Measurements from ENCODE around the gene BAG2.

Gene BAG2

DNA sequence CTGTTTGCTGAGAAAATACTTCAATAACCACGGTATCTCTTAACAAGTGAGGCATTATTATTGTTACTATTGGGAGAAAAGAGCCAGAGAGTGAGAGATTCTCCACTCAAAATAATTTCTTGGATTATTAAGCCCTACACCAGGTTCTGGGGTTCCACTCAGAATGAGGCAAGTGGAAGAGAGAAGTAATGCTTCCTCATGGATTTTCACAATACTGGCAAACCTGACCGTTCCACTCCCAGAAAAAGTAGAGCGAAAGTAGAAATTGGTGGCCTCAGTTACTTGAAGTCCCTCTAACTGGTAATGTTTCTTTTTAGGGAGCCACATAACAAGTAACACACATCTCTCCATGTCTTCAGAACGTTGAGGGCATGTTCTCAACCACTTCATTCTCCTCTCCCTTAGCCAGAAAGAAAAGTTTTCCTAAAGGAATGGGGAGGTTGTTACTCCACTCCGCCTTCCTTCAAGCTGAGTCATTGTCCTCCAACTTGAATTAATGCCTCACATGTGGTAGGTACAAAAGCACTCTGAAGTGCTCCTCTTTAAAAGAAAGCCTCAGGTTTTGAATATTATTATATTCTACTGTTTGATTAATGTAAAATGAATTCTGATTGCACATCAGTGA is 1.9 kb downstream of the BAG2 start:
- no peak for DNase-seq (ENCODE audit: low spot score)

DNA sequence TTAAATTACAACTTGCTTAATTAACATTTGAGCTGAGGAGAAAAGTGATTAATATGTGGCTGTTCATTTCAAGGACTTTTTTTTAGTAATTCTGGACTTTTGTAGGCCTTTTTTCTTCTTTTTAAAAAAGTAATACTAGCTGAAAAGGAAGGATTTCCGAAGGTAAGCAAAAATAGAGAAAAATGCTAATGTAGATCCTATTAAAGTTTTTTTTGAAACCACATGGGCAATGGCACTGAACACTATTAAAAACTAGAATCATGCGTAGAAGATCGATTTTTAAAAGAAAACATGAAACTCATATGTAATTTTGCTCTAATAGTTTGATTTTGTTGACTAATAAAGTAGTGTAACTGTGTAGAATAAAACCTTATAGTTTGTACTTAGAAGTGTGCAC is 2.4 kb downstream of the BAG2 start:
- no peak for DNase-seq (ENCODE audit: low spot score)

DNA sequence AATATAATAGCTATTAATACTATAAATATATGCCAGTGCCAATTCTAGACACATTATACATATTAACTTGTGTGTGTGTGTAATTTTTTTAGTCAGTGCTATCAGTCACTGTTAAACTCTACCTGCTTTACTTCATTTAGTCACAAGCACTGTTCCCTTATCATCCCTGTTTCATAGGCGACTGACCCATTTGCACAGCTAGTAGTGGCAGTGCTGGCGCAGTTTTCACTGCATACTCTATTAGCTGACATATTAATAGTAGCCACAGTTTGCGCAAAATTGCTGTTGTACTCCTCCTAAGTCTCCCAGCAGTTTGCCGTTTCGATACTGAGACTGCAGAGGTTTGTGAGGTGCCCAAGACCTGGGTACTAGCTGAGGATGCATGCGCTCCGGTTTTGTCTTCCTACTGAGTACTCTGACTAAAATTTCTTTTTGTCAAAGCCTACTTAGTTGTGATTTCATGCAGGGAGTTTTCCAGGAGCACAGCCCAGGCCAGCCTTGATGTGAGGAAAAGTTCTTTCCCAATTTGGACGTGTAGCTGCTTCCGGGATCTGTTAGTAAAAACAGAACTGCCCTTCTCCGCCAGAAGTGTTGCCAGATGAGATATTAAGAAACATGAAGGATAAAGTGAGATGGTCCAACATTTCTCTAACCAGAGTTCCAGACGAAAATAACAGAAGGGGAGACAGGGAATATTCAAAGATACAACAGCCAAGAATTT is 5.6 kb downstream of the BAG2 start:
- no peak for DNase-seq (ENCODE audit: low spot score)

DNA sequence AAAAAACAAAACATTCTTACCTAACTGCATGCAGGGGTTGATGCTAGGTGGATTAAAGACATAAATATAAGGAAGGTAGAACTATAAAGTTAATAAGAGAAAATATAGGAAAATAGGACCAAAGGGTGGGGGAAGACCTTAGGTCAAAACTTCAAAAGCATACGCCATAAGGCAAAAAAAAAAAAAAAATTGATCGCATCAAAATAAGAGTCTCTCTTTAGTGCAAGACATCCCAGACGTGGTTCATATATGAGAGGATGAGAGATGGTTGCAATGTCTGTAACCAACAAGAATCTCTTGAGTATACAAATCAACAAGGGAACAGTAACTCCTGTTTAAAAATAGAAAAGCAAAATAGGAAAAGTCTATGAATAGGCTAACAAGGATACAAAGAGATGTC is 8.5 kb downstream of the BAG2 start:
- DNase-seq (ENCODE audit: low spot score): no peak

DNA sequence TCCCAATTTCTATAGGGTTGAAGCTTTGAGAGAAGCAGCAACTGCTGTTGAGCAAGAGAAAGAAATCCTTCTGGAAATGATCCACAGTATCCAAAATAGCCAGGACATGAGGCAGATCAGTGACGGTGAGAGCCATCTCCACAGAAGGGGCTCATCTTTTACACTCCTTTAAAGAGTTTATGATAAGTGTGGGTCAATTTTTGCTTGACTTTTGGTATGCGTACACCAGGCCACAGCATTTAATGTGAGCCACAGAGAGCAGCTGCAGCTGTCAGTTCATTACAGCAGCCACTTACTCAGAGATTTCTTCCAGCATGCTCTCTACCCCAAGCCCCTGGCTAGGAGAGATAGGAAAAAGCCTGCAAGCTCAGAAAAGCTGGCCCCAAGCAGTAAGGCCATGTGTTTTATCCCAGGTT is 9.9 kb downstream of the BAG2 start:
- DNase-seq (ENCODE audit: low spot score): no peak

DNA sequence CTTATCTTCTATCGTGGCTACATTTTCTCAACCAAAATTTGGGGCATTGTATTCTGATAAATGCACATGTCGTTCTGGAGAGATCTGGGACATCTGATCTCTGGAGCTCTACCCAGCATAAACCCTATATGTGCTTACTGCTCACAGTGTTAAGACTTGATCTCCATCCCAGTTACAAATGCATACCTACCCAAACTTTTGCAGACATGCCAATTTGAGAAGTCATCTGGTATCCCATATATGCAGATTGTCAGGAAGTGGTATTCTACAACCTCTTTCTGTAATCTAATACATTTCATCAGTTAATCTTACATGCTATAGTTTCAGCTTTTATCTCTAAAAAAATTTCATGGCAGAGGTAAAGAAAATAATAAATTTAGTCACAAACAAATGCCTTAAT is 11.2 kb downstream of the BAG2 start:
- no peak for DNase-seq (ENCODE audit: low spot score)

DNA sequence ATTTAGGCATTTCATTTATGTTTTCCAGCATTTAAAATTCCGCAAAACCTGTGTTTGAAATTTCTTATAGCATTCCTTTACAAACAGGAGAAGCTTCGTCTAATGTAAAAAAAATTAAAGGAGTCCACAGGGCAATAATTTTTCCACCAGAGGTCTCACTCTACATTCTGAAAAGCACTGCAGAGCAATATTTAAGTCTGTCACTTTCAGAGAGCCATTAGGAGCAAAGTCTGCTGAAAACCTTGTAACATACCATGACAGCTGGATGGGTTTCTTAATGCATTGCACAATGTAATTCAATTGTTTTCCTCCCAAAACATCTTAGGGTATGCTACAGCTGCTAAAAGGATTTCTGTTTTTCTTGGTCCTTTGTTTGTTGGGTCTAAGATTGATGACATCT is 18.0 kb downstream of the BAG2 start:
- DNase-seq (ENCODE audit: low spot score): no peak

DNA sequence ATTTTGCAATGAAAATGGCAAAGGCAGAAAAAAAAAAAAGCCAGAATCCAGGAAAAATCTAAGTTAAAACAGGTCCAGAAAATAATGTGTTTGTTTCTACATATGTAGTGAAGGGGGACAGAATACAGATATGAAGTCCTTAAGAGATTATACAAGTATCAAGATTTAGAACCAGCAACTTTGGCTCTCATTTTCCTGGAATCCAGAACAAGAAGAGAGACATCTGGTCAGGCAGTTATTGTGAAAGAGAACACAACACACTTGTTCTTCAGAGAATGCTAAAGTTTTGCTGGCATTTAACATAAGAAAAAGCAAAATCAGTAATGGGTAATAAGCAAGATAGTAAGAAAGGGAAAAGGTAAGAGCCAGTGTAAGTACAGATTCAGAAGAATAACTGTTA is 21.1 kb downstream of the BAG2 start:
- DNase-seq (ENCODE audit: low spot score): no peak

DNA sequence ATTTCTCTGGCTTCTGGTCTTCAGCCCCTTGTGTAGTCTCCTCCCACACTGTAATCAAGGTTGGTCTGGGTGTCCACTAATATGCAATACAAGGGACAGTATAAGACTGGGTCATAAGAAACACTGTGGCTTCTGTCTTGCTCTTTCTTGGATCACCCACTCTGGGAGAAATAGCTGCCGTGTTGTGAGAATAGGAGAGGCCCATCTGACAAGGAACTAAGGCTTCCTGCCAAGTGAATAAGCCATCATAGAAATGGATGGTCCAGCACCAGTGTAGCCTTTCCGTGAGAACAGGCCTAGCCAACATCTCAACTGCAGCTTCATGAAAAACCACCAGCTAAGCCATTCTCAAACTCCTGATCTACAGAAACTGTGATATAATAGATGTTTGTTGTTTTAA is 23.3 kb downstream of the BAG2 start:
- DNase-seq (ENCODE audit: low spot score): no peak

DNA sequence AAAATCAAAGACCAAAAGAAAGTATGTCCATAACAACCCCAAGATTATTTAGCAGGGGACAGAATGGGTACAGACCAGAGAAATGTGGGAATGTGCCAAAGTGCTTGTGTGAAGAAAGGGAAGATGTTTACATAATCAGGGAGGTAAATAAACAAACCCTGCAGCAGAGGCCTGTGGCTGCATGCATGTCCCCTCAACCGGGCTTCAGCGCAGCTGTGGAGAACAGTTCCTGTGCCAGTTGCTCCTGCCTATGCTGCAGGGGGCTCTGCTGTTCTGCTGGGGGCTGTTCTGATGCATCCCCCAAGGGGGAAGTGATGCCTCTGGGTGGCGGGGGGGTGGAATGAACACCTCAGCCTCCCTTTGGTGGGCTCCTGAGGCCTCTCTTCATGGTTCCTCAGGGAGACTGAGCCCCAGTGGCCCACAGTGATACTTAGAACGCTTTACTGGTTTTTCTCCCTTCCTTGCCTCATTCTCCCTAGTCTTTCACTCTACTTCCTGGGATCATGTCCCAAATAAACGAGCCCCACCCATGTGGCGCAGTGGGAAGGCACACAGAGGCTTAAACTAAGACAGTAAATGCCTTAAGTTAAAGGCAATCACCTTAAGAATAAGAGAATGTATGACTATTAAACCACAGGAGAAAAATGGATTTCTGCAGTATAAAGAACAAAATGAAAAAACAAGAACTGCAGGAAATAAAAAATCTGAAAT is 27.0 kb downstream of the BAG2 start:
- DNase-seq (ENCODE audit: low spot score): no peak

DNA sequence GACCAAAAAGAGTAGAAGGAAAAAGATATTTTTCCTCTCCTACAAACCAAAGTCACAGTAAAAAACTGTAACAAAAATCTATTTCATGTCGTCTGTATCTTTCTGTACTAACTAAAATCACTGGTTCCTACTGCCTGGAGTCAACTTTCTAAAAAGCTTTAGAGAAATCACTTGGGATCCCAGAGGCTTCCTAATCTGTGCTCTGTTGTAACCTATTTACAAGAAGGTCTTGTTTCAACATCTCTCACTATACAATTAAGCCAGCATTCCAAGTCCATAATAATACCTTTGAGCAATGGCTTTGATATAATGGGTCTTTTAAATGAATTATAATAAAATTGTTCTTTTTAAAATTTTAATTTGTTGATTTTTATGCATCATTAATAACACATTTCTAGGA is 29.6 kb downstream of the BAG2 start:
- DNase-seq (ENCODE audit: low spot score): no peak

DNA sequence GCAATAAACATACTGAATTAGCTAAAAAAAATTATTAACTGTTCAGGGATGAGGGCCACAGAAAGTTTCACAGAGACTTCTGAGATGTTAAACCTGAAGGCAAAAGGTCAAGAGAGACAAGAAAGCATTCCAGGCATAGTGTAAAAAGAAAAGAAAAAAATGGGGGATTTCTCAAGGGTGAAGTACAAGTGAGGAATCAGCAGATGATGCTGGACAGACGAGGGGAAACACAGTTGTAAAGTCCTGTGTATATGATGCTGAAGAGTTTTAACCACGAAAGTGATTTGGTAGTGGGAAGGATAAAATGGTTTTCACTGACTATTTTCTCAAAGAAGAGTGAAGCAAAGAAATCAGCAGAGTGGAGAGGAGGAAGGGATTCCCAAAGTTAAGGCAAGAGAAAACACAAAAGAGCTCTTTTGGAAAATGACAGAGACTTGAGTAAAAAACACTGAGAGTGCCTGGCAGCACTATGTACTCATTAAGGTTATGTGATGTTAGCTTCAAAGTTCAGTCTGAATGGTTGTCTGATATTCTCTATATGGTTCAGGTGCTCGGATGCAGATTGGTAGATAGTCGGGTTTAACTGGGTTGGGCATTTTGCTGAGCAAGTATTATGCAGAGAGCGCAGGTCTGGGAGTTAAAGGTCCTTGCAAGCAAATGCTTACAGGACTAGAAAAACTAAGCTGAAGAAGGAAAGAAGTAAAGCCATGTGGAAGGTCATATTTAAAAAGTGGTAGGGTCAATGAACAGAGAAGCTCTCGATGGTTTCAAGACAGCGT is 33.6 kb downstream of the BAG2 start:
- no peak for DNase-seq (ENCODE audit: low spot score)

DNA sequence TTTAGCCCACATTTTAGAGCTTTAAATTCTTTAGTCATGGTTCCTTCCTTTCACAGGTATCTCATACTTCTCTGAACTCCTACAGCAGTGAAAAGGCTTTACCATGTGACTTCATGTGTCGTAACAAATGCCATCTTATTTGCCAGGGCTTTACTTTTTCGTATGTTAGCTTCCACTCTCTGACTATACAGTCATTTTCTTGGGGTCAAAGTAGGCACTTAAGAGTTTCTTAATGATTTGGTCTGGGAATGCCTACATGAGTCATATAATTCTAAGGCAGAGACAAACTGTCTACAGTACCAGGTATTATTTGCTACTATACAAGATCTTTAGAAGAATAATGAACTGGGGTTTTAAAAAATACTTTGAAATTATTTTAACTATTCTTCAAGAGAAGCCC is 35.0 kb downstream of the BAG2 start:
- no peak for DNase-seq (ENCODE audit: low spot score)

DNA sequence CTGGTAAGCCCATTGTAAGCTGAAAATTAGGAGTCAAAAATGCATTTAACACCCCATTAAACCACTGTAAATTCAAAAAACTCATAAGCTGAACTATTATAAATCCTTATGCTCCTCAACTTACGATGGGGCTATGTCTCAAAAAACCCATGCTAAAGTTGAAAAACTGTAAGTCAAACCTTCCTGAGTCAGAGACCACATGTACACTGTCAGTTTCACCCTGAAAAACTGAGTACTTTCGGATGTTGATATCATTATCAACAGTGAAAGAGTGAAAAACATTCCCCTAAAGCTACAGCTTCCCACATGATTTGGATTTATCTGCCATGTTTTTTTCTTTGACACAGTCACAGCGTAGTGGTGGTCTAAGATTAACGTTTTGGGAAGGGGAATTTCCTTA is 35.7 kb downstream of the BAG2 start:
- no peak for DNase-seq (ENCODE audit: low spot score)

DNA sequence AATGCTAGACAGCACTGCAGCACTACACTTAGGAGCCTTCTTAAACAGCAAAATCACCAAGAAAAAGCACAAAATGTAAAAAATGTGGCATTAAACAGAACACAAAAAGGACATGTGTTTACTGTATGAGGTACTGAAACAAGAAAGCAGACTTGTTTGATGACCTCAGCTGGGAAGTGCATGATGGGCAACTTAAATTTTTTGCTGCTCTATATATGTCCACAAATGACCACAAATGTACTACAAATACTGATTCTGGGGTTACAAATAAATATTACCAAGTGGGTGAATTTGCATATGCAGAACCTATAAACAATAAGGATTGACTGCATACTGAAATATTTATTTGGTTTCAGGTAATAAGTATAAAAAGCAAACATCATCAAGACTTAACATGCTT is 36.9 kb downstream of the BAG2 start:
- DNase-seq (ENCODE audit: low spot score): no peak

DNA sequence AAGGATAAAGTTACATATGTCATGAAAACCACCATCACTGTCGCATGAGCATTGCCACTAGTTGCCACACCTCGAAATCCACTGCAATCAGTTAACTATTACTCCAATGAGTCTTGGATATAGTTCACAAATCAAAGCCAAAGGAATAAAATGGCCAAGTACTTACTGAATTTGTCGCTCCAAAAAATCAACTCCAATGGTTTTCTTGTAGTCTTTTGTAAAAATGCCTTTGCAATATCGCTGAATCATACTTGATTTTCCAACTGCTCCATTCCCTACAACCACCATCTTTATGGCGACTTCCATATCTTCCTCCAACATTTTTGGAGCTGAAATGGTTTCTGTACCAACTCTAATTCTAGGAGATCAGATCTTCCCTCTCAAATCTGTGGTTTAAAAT is 37.9 kb downstream of the BAG2 start:
- no peak for DNase-seq (ENCODE audit: low spot score)

DNA sequence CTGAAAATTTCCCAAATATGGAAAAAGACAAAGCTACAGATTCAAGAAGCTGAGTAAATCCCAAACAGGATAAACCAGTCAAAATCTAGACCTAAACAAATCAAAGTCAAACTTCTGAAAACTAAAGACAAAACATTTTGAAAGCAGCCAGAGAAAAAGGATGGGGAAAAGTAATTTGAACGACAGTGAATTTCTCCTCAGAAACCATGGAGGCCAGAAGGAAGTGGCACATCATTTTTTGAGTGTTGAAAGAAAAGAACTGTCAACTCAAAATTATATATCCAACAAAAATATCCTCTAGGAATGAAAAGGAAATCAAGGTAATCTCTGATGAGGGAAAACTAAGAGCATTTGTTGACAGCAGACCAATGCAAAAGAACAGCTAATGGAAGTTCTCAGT is 43.1 kb downstream of the BAG2 start:
- DNase-seq (ENCODE audit: low spot score): no peak

DNA sequence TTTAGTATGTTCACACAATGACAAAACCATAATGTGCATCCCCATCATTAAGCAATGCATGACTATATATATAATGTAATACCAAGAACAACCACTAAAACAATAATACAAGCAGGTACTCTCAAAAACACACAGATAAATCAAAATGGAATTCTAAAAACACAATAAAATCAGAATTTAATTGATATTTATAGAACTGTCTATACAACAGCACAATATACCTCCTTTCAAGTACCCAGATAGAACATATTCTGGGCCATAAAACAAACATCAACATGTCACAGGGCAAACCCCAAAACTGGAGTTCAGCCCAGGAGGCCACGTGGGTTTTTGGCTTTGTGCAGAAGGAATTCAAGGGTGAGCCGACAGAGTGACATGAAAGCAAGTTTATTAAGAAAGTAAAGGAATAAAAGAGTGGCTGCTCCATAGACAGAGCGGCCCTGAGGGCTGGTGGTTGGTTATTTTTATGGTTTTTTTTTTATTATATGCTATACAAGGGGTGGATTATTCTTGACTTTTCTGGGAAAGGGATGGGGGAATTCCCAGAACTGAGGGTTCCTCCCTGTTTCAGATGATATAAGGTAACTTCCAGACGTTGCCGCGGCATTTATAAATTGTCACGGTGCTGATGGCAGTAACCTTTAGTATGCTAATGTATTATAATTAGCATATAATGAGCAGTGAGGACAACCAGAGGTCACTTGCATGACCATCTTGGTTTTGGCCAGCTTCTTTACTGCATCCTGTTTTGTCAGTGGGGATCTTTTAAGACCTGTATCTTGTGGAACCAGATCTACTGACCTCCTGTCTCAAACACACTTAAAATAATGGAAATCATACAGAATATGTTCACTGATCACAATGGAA is 44.3 kb downstream of the BAG2 start:
- no peak for DNase-seq (ENCODE audit: low spot score)

DNA sequence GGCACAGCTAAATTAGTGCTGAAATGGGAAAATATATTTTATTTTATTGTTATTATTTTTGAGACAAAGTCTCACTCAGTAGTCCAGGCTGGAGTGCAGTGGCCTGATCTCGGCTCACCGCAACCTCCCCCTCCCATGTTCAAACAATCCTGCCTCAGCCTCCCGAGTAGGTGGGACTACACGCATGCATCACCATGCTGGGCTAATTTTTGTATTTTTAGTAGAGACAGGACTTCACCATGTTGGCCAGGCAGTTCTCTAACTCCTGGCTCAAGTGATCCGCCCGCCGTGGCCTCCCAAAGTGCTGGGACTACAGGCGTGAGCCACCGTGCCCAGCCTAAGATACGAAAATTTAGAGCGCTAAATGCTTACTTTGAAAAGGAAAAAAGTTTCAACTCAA is 45.1 kb downstream of the BAG2 start:
- no peak for DNase-seq (ENCODE audit: low spot score)

DNA sequence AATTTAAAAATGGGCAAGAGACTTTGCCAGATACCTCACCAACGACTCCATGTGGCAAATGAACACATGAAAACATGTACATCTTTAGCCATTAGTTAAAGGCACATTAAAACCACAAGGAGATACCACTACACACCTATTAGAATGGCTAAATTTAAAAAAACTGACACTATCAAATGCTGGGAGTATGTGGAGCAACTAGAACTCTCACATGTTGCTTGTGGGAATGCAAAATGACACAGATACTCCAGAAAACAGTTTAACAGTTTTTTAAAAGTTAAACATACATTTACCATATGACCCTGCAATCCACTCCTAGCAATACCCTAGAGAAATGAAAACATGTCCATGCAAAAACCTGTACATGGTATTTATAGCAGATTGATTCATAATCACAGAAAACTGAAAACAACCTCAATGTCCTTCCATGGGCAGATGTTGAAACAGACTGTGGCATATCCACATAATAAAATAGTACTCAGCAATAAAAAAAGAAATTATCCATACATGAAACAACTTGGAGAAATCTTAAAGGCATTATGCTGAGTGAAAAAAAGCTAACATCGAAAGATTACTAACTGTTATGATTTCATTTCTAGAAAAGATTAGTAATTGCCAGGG is 48.1 kb downstream of the BAG2 start:
- no peak for DNase-seq (ENCODE audit: low spot score)
